GM21529 (cell line): ENCODE results near the gene PTGES2.
A peak's percentile ranks its signal among the peaks of the same experiment; 100 is the strongest.

ENCODE experiments used
- ATAC-seq: cut with Tn5 transposase; IDR thresholded peaks from one replicate; pipeline ENCODE4 v1.9.1; 2021; ENCODE audit not compliant: unreplicated experiment

Gene PTGES2

GRCh38 chr9:128106181-128106939 lies 21.2 kb downstream of the PTGES2 start:
- ATAC-seq = no peak

GRCh38 chr9:128105538-128106175 lies 21.9 kb downstream of the PTGES2 start:
- ATAC-seq = no peak

GRCh38 chr9:128104171-128104618 lies 23.3 kb downstream of the PTGES2 start:
- no peak for ATAC-seq

GRCh38 chr9:128103589-128103962 lies 24.0 kb downstream of the PTGES2 start:
- ATAC-seq = no peak

- ATAC-seq = no peak
These were observed 24.5 kb downstream of the PTGES2 start for GRCh38 chr9:128102861-128103588.

GRCh38 chr9:128102196-128102595 lies 25.3 kb downstream of the PTGES2 start:
- no peak for ATAC-seq

- ATAC-seq = no peak
These were observed 25.8 kb downstream of the PTGES2 start for GRCh38 chr9:128101690-128102089.

GRCh38 chr9:128101231-128101661 lies 26.3 kb downstream of the PTGES2 start:
- ATAC-seq = no peak

- ATAC-seq = no peak
These were observed 26.9 kb downstream of the PTGES2 start for GRCh38 chr9:128100581-128100980.

- no peak for ATAC-seq
These were observed 27.5 kb downstream of the PTGES2 start for GRCh38 chr9:128099932-128100491.

GRCh38 chr9:128099231-128099931 lies 28.1 kb downstream of the PTGES2 start:
- ATAC-seq = no peak

- ATAC-seq = no peak
These were observed 29.0 kb downstream of the PTGES2 start for GRCh38 chr9:128098297-128099230.

GRCh38 chr9:128097543-128098296 lies 29.8 kb downstream of the PTGES2 start:
- no peak for ATAC-seq

- ATAC-seq = no peak
These were observed 30.7 kb downstream of the PTGES2 start for GRCh38 chr9:128096616-128097536.

- ATAC-seq = no peak
These were observed 32.5 kb downstream of the PTGES2 start for GRCh38 chr9:128094950-128095544.

- ATAC-seq = peak; percentile 94
These were observed 33.2 kb downstream of the PTGES2 start for GRCh38 chr9:128094166-128094949.

- no peak for ATAC-seq
These were observed 34.5 kb downstream of the PTGES2 start for GRCh38 chr9:128093011-128093410.
